ENCODE measurements around the gene INSYN1. TPM values are rescaled to one million over a fixed set of nuclear protein-coding genes. Genes with fewer than 3 reads are reported as not detected.

The INSYN1 gene
- total RNA-seq, 3 donors from 2014 or later: 1.9 to 8.3 (median 2.0) TPM

- Histone ChIP-seq H3K9me3 (no peaks in the 10 kb centered on the region), H3K4me3 (no peak overlapping the region), H3K27ac (no peak overlapping the region), H3K36me3 (no peaks in the 10 kb centered on the region), H3K4me1 (no peaks in the 10 kb centered on the region), H3K27me3 (no peaks in the 10 kb centered on the region)
- intact Hi-C loops (cut with DNase I; ENCODE audit: low total_unique reads): no loop called here
- TF ChIP-seq, protein P1, sequence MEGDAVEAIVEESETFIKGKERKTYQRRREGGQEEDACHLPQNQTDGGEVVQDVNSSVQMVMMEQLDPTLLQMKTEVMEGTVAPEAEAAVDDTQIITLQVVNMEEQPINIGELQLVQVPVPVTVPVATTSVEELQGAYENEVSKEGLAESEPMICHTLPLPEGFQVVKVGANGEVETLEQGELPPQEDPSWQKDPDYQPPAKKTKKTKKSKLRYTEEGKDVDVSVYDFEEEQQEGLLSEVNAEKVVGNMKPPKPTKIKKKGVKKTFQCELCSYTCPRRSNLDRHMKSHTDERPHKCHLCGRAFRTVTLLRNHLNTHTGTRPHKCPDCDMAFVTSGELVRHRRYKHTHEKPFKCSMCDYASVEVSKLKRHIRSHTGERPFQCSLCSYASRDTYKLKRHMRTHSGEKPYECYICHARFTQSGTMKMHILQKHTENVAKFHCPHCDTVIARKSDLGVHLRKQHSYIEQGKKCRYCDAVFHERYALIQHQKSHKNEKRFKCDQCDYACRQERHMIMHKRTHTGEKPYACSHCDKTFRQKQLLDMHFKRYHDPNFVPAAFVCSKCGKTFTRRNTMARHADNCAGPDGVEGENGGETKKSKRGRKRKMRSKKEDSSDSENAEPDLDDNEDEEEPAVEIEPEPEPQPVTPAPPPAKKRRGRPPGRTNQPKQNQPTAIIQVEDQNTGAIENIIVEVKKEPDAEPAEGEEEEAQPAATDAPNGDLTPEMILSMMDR (IDR thresholded peaks at IDR 0.05): no peak
- TF ChIP-seq POLR2A (IDR thresholded peaks at IDR 0.05): no peak
- TF ChIP-seq POLR2AphosphoS5 (IDR thresholded peaks at IDR 0.05): no peak
- DNase-seq (ENCODE audit: low spot score in 2 of 2): no peak
Measured at GRCh38 chr15:73782344-73782959, 29.3 kb upstream of the INSYN1 start.

DNA sequence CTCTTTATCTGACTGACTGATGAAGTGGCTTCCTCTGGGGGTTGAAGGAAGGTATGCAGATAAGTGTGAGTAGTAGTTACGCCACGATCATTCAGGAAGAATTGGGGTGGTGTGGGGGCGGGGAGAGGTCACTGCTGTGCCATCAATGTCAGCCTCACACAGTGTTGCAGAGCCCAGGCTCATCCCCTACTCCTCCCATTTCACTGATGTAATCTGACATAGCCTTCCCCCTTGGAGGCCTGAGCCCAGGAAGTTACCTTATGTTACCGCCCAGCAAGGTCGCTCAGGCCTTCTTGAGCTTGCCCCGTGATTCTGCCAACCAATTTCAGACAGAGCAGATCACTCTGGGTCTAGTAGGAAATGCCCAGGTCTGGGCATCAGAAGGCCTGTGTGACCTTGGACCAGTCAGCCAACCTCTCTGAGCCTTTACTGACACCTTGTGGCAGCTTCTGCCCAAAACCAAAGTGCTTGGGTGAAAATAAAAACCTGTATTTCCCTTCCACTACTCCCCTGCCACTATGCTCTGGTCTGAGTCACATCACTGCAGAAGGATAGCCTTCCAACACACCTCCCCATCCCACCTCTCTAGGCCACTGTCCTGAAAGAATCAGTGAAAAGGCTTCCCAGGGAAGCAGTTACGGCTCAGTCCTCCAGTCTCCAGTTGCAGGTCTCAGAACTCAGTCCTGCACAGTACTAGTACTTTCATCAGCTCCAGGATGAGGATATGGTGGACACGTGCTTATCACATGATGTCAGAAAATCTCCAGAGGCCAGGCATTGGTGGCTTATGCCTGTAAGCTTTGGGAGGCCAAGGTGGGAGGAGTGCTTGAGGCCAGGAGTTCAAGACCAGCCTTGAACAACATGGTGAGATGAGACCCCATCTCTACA, 28.1 kb upstream of the INSYN1 start:
- Histone ChIP-seq H3K4me3 (no peak overlapping the region), H3K4me1 (no peaks in the 10 kb centered on the region), H3K27ac (no peak overlapping the region), H3K36me3 (no peaks in the 10 kb centered on the region), H3K9me3 (no peaks in the 10 kb centered on the region), H3K27me3 (no peaks in the 10 kb centered on the region)
- intact Hi-C loops (cut with DNase I; ENCODE audit: low total_unique reads): no loop called here
- no peak for DNase-seq (ENCODE audit: low spot score in 2 of 2)
- no peak for TF ChIP-seq POLR2A (IDR thresholded peaks at IDR 0.05)
- TF ChIP-seq POLR2AphosphoS5 (IDR thresholded peaks at IDR 0.05): no peak
- TF ChIP-seq, protein P1 (IDR thresholded peaks at IDR 0.05): no peak

DNA sequence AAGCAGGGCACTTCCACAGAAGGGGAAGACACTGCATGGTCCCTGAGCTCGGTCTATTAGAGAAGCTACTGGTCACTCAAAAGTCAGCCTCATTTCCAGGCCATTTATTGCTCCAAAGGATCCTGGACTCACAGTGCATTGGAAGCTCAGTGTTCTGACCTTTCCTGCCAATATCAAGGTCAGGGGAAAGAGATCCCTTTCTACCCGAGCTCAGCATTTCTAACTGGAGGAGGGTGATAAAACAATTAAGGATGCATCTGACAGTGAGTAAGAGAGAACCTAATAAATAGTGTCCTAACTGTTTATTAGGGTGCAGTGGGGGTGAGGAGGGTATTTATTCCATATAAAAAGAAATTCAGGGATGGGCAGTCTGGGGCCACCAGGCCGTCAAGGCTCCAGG, 26.8 kb upstream of the INSYN1 start:
- H3K4me1 ChIP-seq: no peaks in the 10 kb centered on the region
- H3K9me3 ChIP-seq: no peaks in the 10 kb centered on the region
- H3K27me3 ChIP-seq: no peaks in the 10 kb centered on the region
- no peak overlapping the region for H3K27ac ChIP-seq
- intact Hi-C loops (cut with DNase I; ENCODE audit: low total_unique reads): no loop called here
- no peak overlapping the region for H3K4me3 ChIP-seq
- DNase-seq (ENCODE audit: low spot score in 2 of 2): no peak
- H3K36me3 ChIP-seq: no peaks in the 10 kb centered on the region
- TF ChIP-seq POLR2A (IDR thresholded peaks at IDR 0.05): no peak
- TF ChIP-seq, protein P1 (IDR thresholded peaks at IDR 0.05): no peak
- no peak for TF ChIP-seq POLR2AphosphoS5 (IDR thresholded peaks at IDR 0.05)

DNA sequence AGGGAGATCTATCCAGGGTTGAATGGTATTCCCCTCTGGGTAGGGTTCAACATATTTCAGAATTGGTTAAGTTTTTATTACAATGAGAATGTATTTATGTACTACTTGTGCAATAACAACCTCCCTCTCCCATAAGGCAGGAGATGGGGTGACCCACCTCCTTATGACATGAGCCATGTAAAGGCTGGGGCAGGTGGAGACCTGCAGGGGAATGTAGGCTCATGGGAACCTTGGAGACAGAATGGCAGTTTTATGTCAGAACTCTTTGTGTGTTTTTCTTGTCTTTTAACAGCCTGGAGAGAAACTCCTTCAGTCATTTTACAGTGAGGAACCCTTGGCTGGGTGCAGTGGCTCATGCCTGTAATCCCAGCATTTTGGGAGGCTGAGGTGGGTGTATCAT, 24.6 kb upstream of the INSYN1 start:
- intact Hi-C loops (cut with DNase I; ENCODE audit: low total_unique reads): no loop called here
- H3K27me3 ChIP-seq: no peaks in the 10 kb centered on the region
- H3K4me1 ChIP-seq: no peaks in the 10 kb centered on the region
- no peak for TF ChIP-seq POLR2AphosphoS5 (IDR thresholded peaks at IDR 0.05)
- DNase-seq (ENCODE audit: low spot score in 2 of 2): no peak
- H3K9me3 ChIP-seq: no peaks in the 10 kb centered on the region
- no peak overlapping the region for H3K4me3 ChIP-seq
- no peak overlapping the region for H3K27ac ChIP-seq
- H3K36me3 ChIP-seq: no peaks in the 10 kb centered on the region

DNA sequence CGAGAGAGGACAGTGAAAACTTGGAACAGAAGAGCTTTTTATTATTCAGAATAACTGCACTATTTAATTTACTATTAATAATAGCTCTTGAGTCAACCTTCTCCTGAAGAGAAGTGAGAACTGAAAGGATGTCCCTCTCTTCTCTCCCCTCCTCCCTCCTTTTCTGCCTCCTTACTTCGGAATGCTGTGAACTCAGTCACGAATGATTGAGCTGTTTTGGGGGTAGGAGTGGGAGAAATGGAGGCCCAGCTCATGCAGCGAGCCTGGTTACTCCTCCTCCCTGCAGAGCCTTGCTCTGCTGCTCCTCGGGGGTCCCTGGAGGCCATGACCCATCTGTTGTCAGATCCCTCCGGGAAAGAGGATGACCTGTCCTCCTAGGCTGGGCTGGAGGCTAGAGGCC, 20.3 kb upstream of the INSYN1 start:
- Histone ChIP-seq H3K27me3 (no peaks in the 10 kb centered on the region), H3K27ac (no peak overlapping the region), H3K9me3 (no peaks in the 10 kb centered on the region), H3K4me3 (no peak overlapping the region), H3K4me1 (no peaks in the 10 kb centered on the region), H3K36me3 (no peaks in the 10 kb centered on the region)
- intact Hi-C loops (cut with DNase I; ENCODE audit: low total_unique reads): no loop called here
- no peak for DNase-seq (ENCODE audit: low spot score in 2 of 2)
- no peak for TF ChIP-seq POLR2A (IDR thresholded peaks at IDR 0.05)

DNA sequence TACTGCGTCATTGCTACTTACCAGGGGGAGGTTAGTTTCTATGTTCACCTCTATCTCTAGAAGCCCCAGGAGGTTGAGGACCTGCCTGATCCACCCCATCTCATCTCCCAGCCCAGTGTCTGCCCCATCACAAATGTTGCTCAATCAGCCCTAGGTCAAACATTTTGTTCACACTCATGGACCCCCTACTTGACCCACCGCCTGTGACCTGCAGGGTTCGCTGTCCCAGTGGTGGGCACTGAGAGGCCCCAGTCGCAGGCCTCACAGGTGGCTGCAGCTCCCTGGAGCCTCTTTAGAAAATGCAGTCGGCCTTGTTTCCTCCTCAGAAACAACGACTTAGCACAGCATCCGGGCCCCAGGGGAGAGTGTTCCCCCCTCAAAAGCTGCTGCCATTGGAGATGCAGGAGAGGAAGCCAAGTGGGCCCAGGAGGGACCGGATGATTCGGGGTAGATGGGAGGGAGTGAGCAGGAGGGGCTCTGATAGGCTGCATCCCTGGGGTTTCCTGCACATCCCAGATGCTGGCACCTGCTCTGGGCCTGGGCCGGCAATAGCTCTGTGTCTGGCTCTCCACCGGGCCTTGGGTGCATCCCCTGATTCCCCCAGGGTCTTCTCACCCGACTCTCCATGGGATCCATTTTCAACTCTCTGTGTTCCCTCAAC, 18.4 kb upstream of the INSYN1 start:
- Histone ChIP-seq H3K4me3 (no peak overlapping the region), H3K4me1 (no peaks in the 10 kb centered on the region), H3K9me3 (no peaks in the 10 kb centered on the region), H3K36me3 (no peaks in the 10 kb centered on the region), H3K27ac (no peak overlapping the region), H3K27me3 (no peaks in the 10 kb centered on the region)
- intact Hi-C loops (cut with DNase I; ENCODE audit: low total_unique reads): no loop called here
- DNase-seq (ENCODE audit: low spot score in 2 of 2): no peak
- TF ChIP-seq POLR2A (IDR thresholded peaks at IDR 0.05) (no peak), POLR2AphosphoS5 (IDR thresholded peaks at IDR 0.05) (no peak)
- TF ChIP-seq, protein P1 (IDR thresholded peaks at IDR 0.05): no peak
